ENCODE measurements around the gene YY2. TPM values are rescaled to one million over a fixed set of nuclear protein-coding genes. Genes with fewer than 3 reads are reported as not detected.

The YY2 gene
- total and polyA plus RNA-seq, 4 experiments from 2014 or later, result 0.71 to 1.5 (median 1.4) TPM

DNA sequence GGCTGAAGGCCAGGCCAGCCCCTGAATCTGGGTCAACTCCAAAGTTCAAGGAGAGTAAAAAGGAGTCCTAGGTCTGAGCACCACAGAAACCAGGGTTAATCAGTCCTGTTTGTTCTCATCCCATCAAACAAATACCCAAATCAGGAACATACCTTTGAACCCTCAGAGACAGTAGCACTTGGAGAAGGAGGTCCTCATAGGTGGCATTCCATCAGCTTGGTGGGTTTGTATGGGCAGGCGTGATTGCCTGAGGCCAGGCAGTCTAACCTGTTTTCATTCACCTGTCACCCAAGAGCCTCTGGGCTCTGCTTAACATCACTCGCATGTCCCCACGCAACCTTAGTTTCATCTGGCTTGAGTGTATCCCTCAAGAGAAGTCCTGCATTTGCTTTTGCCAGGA, 33.9 kb upstream of the YY2 start:
- Mint-ChIP-seq H3K36me3 (no peaks in the 10 kb centered on the region), H3K4me3 (no peak overlapping the region), H3K27me3 (peaks cover 0 to 1% of the 10 kb centered on the region in 2 donors), H3K27ac (no peak overlapping the region), H3K4me1 (no peaks in the 10 kb centered on the region), H3K9me3 (no peaks in the 10 kb centered on the region)
- no peaks in the 10 kb centered on the region for H3K4me1 ChIP-seq (ENCODE audit: insufficient read depth, low read length)
- H3K27ac ChIP-seq (ENCODE audit: low read depth, low read length), result no peak overlapping the region
- no peaks in the 10 kb centered on the region for H3K9me3 ChIP-seq (ENCODE audit: control insufficient read depth in 1 of 2, low read length in 2 of 2)
- H3K36me3 ChIP-seq (ENCODE audit: insufficient read depth, low read length), result no peaks in the 10 kb centered on the region
- POLR2A ChIA-PET (ENCODE audit: partially characterized antibody), result no interaction called here
- H3K4me3 ChIP-seq (ENCODE audit: low read length in 2 of 2), result no peak overlapping the region
- no peak for DNase-seq
- CTCF ChIA-PET (ENCODE audit: partially characterized antibody), result no interaction called here
- intact Hi-C loops (cut with micrococcal nuclease), result no loop called here
- no peaks in the 10 kb centered on the region for H3K27me3 ChIP-seq (ENCODE audit: insufficient read depth, low read length)

DNA sequence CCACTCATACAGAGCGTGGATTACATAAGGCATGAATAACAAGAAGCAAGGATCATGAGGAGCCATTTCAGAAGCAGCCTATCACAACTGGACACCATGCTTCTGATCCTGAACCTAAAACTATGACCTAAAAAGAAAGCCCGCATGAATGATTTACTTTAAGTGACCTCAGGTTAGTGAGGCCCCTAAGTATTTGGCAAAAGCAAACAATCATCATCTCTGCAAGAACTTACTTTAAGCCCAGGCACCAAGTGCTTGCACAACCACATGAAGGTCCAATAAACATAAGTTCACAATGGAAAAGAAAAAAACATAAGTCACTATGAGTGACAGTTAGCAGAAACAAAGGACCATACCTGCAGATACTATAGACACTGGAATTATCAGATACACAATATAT, 24.3 kb upstream of the YY2 start:
- Histone ChIP-seq H3K27me3 (ENCODE audit: insufficient read depth, low read length) (no peaks in the 10 kb centered on the region), H3K4me1 (ENCODE audit: insufficient read depth, low read length) (no peaks in the 10 kb centered on the region), H3K36me3 (ENCODE audit: insufficient read depth, low read length) (no peaks in the 10 kb centered on the region), H3K4me3 (ENCODE audit: low read length in 2 of 2) (no peak overlapping the region), H3K9me3 (ENCODE audit: control insufficient read depth in 1 of 2, low read length in 2 of 2) (no peaks in the 10 kb centered on the region), H3K27ac (ENCODE audit: low read depth, low read length) (no peak overlapping the region)
- Mint-ChIP-seq H3K36me3 (no peaks in the 10 kb centered on the region), H3K4me3 (no peak overlapping the region), H3K9me3 (peaks cover 0 to 3% (median 0%) of the 10 kb centered on the region in 8 donors), H3K27me3 (no peaks in the 10 kb centered on the region), H3K4me1 (no peaks in the 10 kb centered on the region), H3K27ac (no peak overlapping the region)
- CTCF ChIA-PET (ENCODE audit: partially characterized antibody), result no interaction called here
- intact Hi-C loops (cut with micrococcal nuclease), result no loop called here
- DNase-seq, result no peak
- POLR2A ChIA-PET (ENCODE audit: partially characterized antibody), result no interaction called here

DNA sequence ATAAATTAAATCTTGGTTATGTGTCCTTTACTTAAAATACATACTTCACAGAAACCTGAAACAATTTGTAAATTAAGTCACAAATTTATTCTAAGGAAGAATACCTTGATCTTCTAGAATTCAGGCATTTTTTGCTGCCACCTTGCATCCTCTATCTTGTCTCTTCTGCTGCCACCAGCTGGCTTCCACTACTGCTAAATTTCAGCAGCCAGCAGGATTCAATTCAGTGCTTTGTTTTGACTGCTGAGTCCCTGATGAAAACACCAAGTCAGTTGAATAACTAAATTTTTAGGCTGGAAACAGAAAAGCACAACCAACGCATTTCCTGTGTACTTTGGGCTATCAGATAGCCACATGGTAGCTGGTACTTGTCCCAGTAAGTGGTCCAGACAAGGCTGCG, 18.7 kb upstream of the YY2 start:
- H3K27ac ChIP-seq (ENCODE audit: low read depth, low read length), result no peak overlapping the region
- Mint-ChIP-seq H3K27me3 (no peaks in the 10 kb centered on the region), H3K27ac (no peak overlapping the region), H3K9me3 (peaks cover 0 to 3% (median 0%) of the 10 kb centered on the region in 8 donors), H3K4me1 (peaks cover 6 to 15% (median 6%) of the 10 kb centered on the region in 4 donors), H3K4me3 (no peak overlapping the region), H3K36me3 (peaks cover 0 to 8% of the 10 kb centered on the region in 2 donors)
- intact Hi-C loops (cut with micrococcal nuclease), result no loop called here
- no peak overlapping the region for H3K4me3 ChIP-seq (ENCODE audit: low read length in 2 of 2)
- ChIA-PET CTCF (ENCODE audit: partially characterized antibody) (no interaction called here), POLR2A (ENCODE audit: partially characterized antibody) (interaction anchor here (1.1 kb wide), 1 partner anchor 104 kb away, joined by 4 read pairs; no protein-coding TSS in a partner anchor)
- no peak for DNase-seq
- H3K4me1 ChIP-seq (ENCODE audit: insufficient read depth, low read length), result peaks cover 8% of the 10 kb centered on the region
- H3K27me3 ChIP-seq (ENCODE audit: insufficient read depth, low read length), result no peaks in the 10 kb centered on the region
- no peaks in the 10 kb centered on the region for H3K9me3 ChIP-seq (ENCODE audit: control insufficient read depth in 1 of 2, low read length in 2 of 2)
- no peaks in the 10 kb centered on the region for H3K36me3 ChIP-seq (ENCODE audit: insufficient read depth, low read length)

DNA sequence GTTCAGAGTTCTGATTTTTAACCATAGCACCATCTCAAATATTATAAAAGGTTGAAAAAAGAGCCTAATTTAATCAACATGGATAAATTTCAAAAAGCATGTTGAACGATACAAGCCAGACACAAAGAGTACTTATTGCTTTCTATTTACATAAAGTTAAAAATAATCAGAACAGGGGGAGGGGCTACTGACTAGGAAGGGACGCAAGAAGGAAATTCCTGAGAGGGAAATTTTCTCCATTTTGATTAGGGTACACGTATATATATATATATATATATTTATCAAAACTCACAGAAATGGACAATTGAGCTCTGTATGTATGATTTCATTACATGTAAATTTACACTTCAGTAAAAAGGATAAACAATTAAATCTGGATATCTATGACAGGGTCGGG, 16.9 kb upstream of the YY2 start:
- DNase-seq, result no peak
- intact Hi-C loops (cut with micrococcal nuclease), result loop anchor here (1.0 kb wide), 1 partner anchor 101 kb away; the partner anchor contains the start of gene SMS
- CTCF ChIA-PET (ENCODE audit: partially characterized antibody), result no interaction called here

DNA sequence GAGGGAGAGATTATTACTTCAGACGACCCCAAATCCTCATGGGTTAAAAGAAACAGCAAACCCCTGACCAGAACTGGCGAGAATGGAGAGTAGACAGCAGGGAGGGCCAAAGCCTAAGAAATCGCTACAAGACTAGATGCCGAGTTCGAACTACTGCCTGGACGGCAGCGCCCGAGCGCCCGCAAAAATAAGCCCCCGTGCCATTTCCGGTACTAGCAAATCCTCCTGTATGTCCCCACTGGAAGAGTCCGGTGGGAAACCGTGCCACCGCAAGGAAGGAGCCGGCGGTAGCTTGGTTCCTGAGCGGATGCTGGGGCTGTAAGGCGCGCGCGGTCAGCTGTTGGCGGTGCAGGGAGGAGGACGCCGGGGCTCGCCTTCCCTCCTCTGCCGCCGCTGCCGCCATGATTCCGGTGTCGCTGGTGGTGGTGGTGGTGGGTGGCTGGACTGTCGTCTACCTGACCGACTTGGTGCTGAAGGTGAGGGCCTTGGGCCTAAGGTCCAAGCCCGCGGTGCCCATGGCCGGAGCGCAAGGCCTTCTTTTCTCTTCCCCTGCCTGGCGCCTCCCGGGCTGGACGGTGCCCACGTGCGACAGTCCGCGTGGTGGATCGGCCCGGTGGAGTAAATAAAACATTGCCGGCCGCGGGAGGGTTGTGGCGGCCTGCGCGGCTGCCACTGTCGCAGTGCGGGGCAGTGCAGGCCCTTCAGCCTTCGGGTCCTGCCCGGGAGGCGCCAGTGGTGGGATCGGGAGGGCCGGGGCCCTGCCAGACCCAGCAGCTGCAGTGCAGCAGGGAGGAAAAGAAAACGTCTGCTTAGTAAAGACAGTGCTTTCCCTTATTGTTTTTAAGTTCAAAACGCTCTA, 16.2 kb upstream of the YY2 start, which contains the start of gene MBTPS2:
TSS of gene MBTPS2 (plus strand) at position 284 of the 859 bp plus-strand sequence. CDS start at position 402, 118 bp downstream.
- Histone ChIP-seq H3K27ac (ENCODE audit: low read depth, low read length) (peak within 1 kb of the TSS; percentile 60), H3K9me3 (ENCODE audit: control insufficient read depth in 1 of 2, low read length in 2 of 2) (no peaks in the 10 kb centered on the region), H3K36me3 (ENCODE audit: insufficient read depth, low read length) (no peaks in the 10 kb centered on the region), H3K27me3 (ENCODE audit: insufficient read depth, low read length) (no peaks in the 10 kb centered on the region), H3K4me1 (ENCODE audit: insufficient read depth, low read length) (peaks cover 8% of the 10 kb centered on the region), H3K4me3 (ENCODE audit: low read length in 2 of 2) (peak within 1 kb of the TSS; percentile 36 to 70)
- H3K9me3 Mint-ChIP-seq, result peaks cover 0 to 3% (median 0%) of the 10 kb centered on the region in 8 donors
- H3K4me3 Mint-ChIP-seq, result peak within 1 kb of the TSS; percentile 83 to 96 (median 92)
- POLR2A ChIA-PET (ENCODE audit: partially characterized antibody), result interaction anchor here (0.7 to 1.4 kb wide), 7 partner anchors 10 to 146 kb away, joined by 3 to 8 read pairs (median 3); no protein-coding TSS in a partner anchor
- peak; percentile 77 to 80 (median 78) for DNase-seq
- peaks cover 3 to 12% of the 10 kb centered on the region in 2 donors for H3K36me3 Mint-ChIP-seq
- H3K4me1 Mint-ChIP-seq, result peaks cover 6 to 15% (median 6%) of the 10 kb centered on the region in 4 donors
- peak within 1 kb of the TSS; percentile 82 to 93 (median 91) for H3K27ac Mint-ChIP-seq
- CTCF ChIA-PET (ENCODE audit: partially characterized antibody), result no interaction called here
- H3K27me3 Mint-ChIP-seq, result no peaks in the 10 kb centered on the region
- intact Hi-C loops (cut with micrococcal nuclease), result loop anchor here (1.0 kb wide), 1 partner anchor 101 kb away; the partner anchor contains the start of gene SMS

More for the DNA sequence above, 16.9 kb upstream of the YY2 start:
- POLR2A ChIA-PET (ENCODE audit: partially characterized antibody), result interaction anchor here (0.9 to 1.4 kb wide), 6 partner anchors 10 to 147 kb away, joined by 3 to 8 read pairs (median 3); no protein-coding TSS in a partner anchor
- Mint-ChIP-seq H3K27me3 (no peaks in the 10 kb centered on the region), H3K4me3 (peak overlapping the region; percentile 83 to 96 (median 92)), H3K4me1 (peaks cover 6 to 15% (median 6%) of the 10 kb centered on the region in 4 donors), H3K27ac (peak overlapping the region; percentile 82 to 93 (median 91)), H3K9me3 (peaks cover 0 to 3% (median 0%) of the 10 kb centered on the region in 8 donors), H3K36me3 (peaks cover 3 to 12% of the 10 kb centered on the region in 2 donors)
- no peaks in the 10 kb centered on the region for H3K9me3 ChIP-seq (ENCODE audit: control insufficient read depth in 1 of 2, low read length in 2 of 2)
- H3K36me3 ChIP-seq (ENCODE audit: insufficient read depth, low read length), result no peaks in the 10 kb centered on the region
- H3K27ac ChIP-seq (ENCODE audit: low read depth, low read length), result peak overlapping the region; percentile 60
- peaks cover 8% of the 10 kb centered on the region for H3K4me1 ChIP-seq (ENCODE audit: insufficient read depth, low read length)
- peak overlapping the region; percentile 36 to 70 for H3K4me3 ChIP-seq (ENCODE audit: low read length in 2 of 2)
- no peaks in the 10 kb centered on the region for H3K27me3 ChIP-seq (ENCODE audit: insufficient read depth, low read length)

DNA sequence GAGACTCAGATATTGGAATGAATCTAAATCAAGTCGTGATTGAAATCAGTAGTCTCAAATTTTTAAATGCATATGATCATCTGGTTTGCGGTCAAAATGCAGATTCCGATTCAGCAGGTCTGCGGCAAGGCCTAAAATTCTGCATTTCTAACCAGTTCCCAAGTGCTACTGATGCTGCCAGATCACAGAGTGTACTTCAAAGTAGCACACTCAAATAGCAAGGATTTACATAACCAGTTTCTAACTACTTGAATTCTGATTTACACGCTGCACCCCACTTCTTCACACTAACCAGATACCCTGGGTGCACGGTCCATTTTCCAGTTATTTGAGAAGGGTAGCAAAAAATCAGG, 15.6 kb upstream of the YY2 start:
- Histone ChIP-seq H3K4me1 (ENCODE audit: insufficient read depth, low read length) (peaks cover 8% of the 10 kb centered on the region), H3K9me3 (ENCODE audit: control insufficient read depth in 1 of 2, low read length in 2 of 2) (no peaks in the 10 kb centered on the region), H3K27me3 (ENCODE audit: insufficient read depth, low read length) (no peaks in the 10 kb centered on the region), H3K36me3 (ENCODE audit: insufficient read depth, low read length) (no peaks in the 10 kb centered on the region), H3K4me3 (ENCODE audit: low read length in 2 of 2) (peak overlapping the region; percentile 3 to 70), H3K27ac (ENCODE audit: low read depth, low read length) (peak overlapping the region; percentile 60)
- POLR2A ChIA-PET (ENCODE audit: partially characterized antibody), result no interaction called here
- DNase-seq, result peak in 3 of 5 donors; percentile 1 to 8 (median 5)
- no peaks in the 10 kb centered on the region for H3K27me3 Mint-ChIP-seq
- peaks cover 5 to 14% of the 10 kb centered on the region in 2 donors for H3K36me3 Mint-ChIP-seq
- H3K4me3 Mint-ChIP-seq, result peak overlapping the region; percentile 83 to 96 (median 92)
- peak overlapping the region; percentile 24 to 93 (median 82) for H3K27ac Mint-ChIP-seq
- CTCF ChIA-PET (ENCODE audit: partially characterized antibody), result no interaction called here
- peaks cover 0 to 3% (median 0%) of the 10 kb centered on the region in 8 donors for H3K9me3 Mint-ChIP-seq
- H3K4me1 Mint-ChIP-seq, result peaks cover 6 to 15% (median 6%) of the 10 kb centered on the region in 4 donors
- intact Hi-C loops (cut with micrococcal nuclease), result no loop called here

DNA sequence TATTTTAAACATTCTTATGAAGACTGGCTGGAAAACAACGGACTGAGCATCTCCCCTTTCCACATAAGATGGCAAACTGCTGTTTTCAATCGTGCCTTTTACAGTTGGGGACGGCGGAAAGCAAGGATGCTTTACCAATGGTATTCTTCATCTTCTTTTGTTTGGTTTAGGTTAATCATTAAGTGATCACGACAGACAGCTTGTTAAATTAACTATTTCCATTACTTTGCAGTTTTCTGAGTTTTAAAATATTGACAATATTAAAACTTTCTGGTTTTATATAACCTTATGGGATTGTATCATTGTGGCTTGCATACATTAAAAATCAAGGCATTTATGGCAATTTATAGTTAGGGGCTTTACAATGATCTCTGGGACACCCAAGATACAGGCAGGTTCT, 12.6 kb upstream of the YY2 start:
- H3K9me3 Mint-ChIP-seq, result no peaks in the 10 kb centered on the region
- peaks cover 6 to 15% (median 6%) of the 10 kb centered on the region in 4 donors for H3K4me1 Mint-ChIP-seq
- Histone ChIP-seq H3K36me3 (ENCODE audit: insufficient read depth, low read length) (no peaks in the 10 kb centered on the region), H3K4me1 (ENCODE audit: insufficient read depth, low read length) (peaks cover 8% of the 10 kb centered on the region), H3K4me3 (ENCODE audit: low read length in 2 of 2) (no peak overlapping the region), H3K27ac (ENCODE audit: low read depth, low read length) (no peak overlapping the region), H3K9me3 (ENCODE audit: control insufficient read depth in 1 of 2, low read length in 2 of 2) (no peaks in the 10 kb centered on the region), H3K27me3 (ENCODE audit: insufficient read depth, low read length) (no peaks in the 10 kb centered on the region)
- CTCF ChIA-PET (ENCODE audit: partially characterized antibody), result no interaction called here
- H3K4me3 Mint-ChIP-seq, result no peak overlapping the region
- intact Hi-C loops (cut with micrococcal nuclease), result no loop called here
- no peak for DNase-seq
- H3K27ac Mint-ChIP-seq, result no peak overlapping the region
- no peaks in the 10 kb centered on the region for H3K27me3 Mint-ChIP-seq
- POLR2A ChIA-PET (ENCODE audit: partially characterized antibody), result no interaction called here
- H3K36me3 Mint-ChIP-seq, result peaks cover 14 to 30% of the 10 kb centered on the region in 2 donors

Measured in CD4-positive, alpha-beta memory T cell (primary cell).